Right cardiac atrium (tissue), 5 donors: ENCODE results near the gene DGKG. TPM values are rescaled to one million over a fixed set of nuclear protein-coding genes. Genes with fewer than 3 reads are reported as not detected.

Experiments
- ATAC-seq, 2 donors: fragments of 200-7000 bp; cut with Tn5 transposase; one replicate each; pipeline versions ENCODE4 v1.8.0 to v1.9.1; 2020; ENCODE audit warnings: moderate library complexity in 2 of 2, mild to moderate bottlenecking in 1 of 2
- DNase-seq, 3 donors: peaks; one replicate each; pipeline ENCODE4 v3.0.0-alpha.2; 2020
- H3K27ac ChIP-seq: one replicate; pipeline ENCODE4 v1.5.1; 2013; ENCODE audit warnings: mild to moderate bottlenecking, low read length, control low read depth, moderate library complexity
- H3K27me3 ChIP-seq: one replicate; pipeline ENCODE4 v1.6.1; 2013; ENCODE audit not compliant: control insufficient read depth, insufficient read depth
- H3K4me1 ChIP-seq: one replicate; pipeline ENCODE4 v1.6.1; 2013; ENCODE audit warnings: low read length; ENCODE audit not compliant: control insufficient read depth, insufficient read depth
- H3K4me3 ChIP-seq: one replicate; pipeline ENCODE4 v1.5.1; 2013; ENCODE audit warnings: low read length, control low read depth
- H3K9me3 ChIP-seq: one replicate; pipeline ENCODE4 v1.6.1; 2013; ENCODE audit warnings: low read length; ENCODE audit not compliant: control insufficient read depth
- WGBS: extraction: QIAGEN DNeasy Blood & Tissue Kit; methylation state at CpG from one replicate; pipeline ENCODE4 v1.1.7; 2013; 5-methylcytosine and 5-hydroxymethylcytosine counted together
- intact Hi-C, 4 donors: fragments of 100-400 bp; cut with DNase I; formaldehyde crosslinking; loops; one replicate each; pipeline versions ENCODE4 v1.11.0 to v1.14.0; 2022 to 2023
- polyA plus RNA-seq: library from polyadenylated mRNA; stranded (reverse); fragments of 200-250 nt; gene quantifications from one replicate; pipeline ENCODE4 v1.2.3, GENCODE V29; 2013
- total RNA-seq, 4 donors: library from RNA; stranded (reverse); fragmentation: NEBNext Ultra II Directional; extraction: Animal tissue kit (Norgen Biotek cat#: 25700); gene quantifications; one replicate each; pipeline ENCODE4 v1.2.1, GENCODE V29; 2021
- donor health status: healthy with polysubstance abuse.
- donor health status: DM: no; HTN: yes; CAD: no.
- donor health status: DM: no; HTN: no; CAD: no.
- donor health status: DM: no; HTN: yes; CAD: no; lungs with severe emphysema.
- donor health status: DM: yes; HTN: yes; CAD: no.

DGKG gene
- total and polyA plus RNA-seq, 5 donors: 4.5 to 23.6 (median 16.2) TPM

DNA sequence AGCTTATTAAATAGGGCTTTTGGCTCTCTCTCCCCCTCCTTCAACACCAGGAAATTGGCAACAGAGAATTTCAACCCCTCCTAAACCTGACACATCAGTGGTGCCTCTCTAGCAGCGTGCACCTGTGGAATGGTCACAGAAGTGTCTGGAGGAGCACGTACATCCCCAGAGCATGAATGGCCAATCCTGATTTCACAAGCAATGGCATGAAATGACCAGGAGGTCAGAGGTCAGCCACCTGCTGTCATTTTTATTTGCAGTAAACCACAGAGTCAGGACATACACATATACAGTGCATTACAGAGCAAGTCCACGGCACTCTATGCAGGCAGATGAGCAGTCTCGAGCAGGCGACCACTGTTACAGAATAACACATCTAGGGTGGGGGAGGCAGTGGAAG, 228.1 kb downstream of the DGKG start:
- intact Hi-C loops: no loop called here
- H3K27me3 ChIP-seq: no peaks in the 10 kb centered on the region
- H3K4me3 ChIP-seq: no peak overlapping the region
- no peak for ATAC-seq
- DNase-seq: no peak
- no peaks in the 10 kb centered on the region for H3K4me1 ChIP-seq
- 86% methylated on average over 5 of the region's 5 CpGs for WGBS
- H3K9me3 ChIP-seq: no peaks in the 10 kb centered on the region
- H3K27ac ChIP-seq: no peak overlapping the region

GRCh38 chr3:186132487-186132886, 229.5 kb downstream of the DGKG start:
- Histone ChIP-seq H3K4me3 (no peak overlapping the region), H3K27me3 (no peaks in the 10 kb centered on the region), H3K4me1 (no peaks in the 10 kb centered on the region), H3K27ac (no peak overlapping the region), H3K9me3 (no peaks in the 10 kb centered on the region)
- peak in 1 of 2 donors; percentile 43 for ATAC-seq
- intact Hi-C loops: no loop called here
- DNase-seq: no peak
- 85% methylated on average over 2 of the region's 2 CpGs for WGBS

- ATAC-seq (no peak), DNase-seq (no peak)
- no peaks in the 10 kb centered on the region for H3K27me3 ChIP-seq
- intact Hi-C loops: no loop called here
- H3K27ac ChIP-seq: no peak overlapping the region
- H3K4me3 ChIP-seq: no peak overlapping the region
- H3K4me1 ChIP-seq: no peaks in the 10 kb centered on the region
- H3K9me3 ChIP-seq: no peaks in the 10 kb centered on the region
- WGBS: 84% methylated on average over 4 of the region's 4 CpGs
These were observed 232.8 kb downstream of the DGKG start for GRCh38 chr3:186129206-186129605.

- no peaks in the 10 kb centered on the region for H3K4me1 ChIP-seq
- WGBS: 80% methylated on average over 8 of the region's 8 CpGs
- no peaks in the 10 kb centered on the region for H3K27me3 ChIP-seq
- H3K4me3 ChIP-seq: no peak overlapping the region
- DNase-seq (no peak), ATAC-seq (no peak)
- H3K9me3 ChIP-seq: no peaks in the 10 kb centered on the region
- no peak overlapping the region for H3K27ac ChIP-seq
- intact Hi-C loops: no loop called here
These were observed 233.9 kb downstream of the DGKG start for GRCh38 chr3:186128158-186128557.

- H3K27me3 ChIP-seq: no peaks in the 10 kb centered on the region
- DNase-seq (no peak), ATAC-seq (no peak)
- H3K9me3 ChIP-seq: no peaks in the 10 kb centered on the region
- intact Hi-C loops: no loop called here
- no peak overlapping the region for H3K4me3 ChIP-seq
- H3K4me1 ChIP-seq: no peaks in the 10 kb centered on the region
- no peak overlapping the region for H3K27ac ChIP-seq
- WGBS: 89% methylated on average over 7 of the region's 7 CpGs
These were observed 234.6 kb downstream of the DGKG start for GRCh38 chr3:186127463-186127862.

- DNase-seq: no peak
- Histone ChIP-seq H3K9me3 (no peaks in the 10 kb centered on the region), H3K27ac (no peak overlapping the region), H3K4me1 (no peaks in the 10 kb centered on the region), H3K4me3 (no peak overlapping the region), H3K27me3 (no peaks in the 10 kb centered on the region)
- intact Hi-C loops: no loop called here
- no peak for ATAC-seq
- WGBS: 98% methylated on average over 2 of the region's 2 CpGs
These were observed 236.9 kb downstream of the DGKG start for GRCh38 chr3:186125118-186125517.

GRCh38 chr3:186124592-186124991, 237.4 kb downstream of the DGKG start:
- Histone ChIP-seq H3K9me3 (no peaks in the 10 kb centered on the region), H3K27ac (no peak overlapping the region), H3K4me1 (no peaks in the 10 kb centered on the region), H3K27me3 (no peaks in the 10 kb centered on the region), H3K4me3 (no peak overlapping the region)
- 77% methylated on average over 5 of the region's 5 CpGs for whole genome bisulfite sequencing
- DNase-seq: no peak
- intact Hi-C loops: no loop called here
- ATAC-seq: no peak

GRCh38 chr3:186123012-186123411, 239.0 kb downstream of the DGKG start:
- Histone ChIP-seq H3K27ac (no peak overlapping the region), H3K4me1 (no peaks in the 10 kb centered on the region), H3K9me3 (no peaks in the 10 kb centered on the region), H3K27me3 (no peaks in the 10 kb centered on the region), H3K4me3 (no peak overlapping the region)
- ATAC-seq (no peak), DNase-seq (no peak)
- 67% methylated on average over 5 of the region's 5 CpGs for WGBS
- intact Hi-C loops: no loop called here

GRCh38 chr3:186121968-186122367, 240.1 kb downstream of the DGKG start:
- Histone ChIP-seq H3K27ac (no peak overlapping the region), H3K9me3 (no peaks in the 10 kb centered on the region), H3K4me3 (no peak overlapping the region), H3K27me3 (no peaks in the 10 kb centered on the region), H3K4me1 (no peaks in the 10 kb centered on the region)
- DNase-seq (no peak), ATAC-seq (peak; percentile 20 to 36)
- intact Hi-C loops: no loop called here
- WGBS: 16% methylated on average over 2 of the region's 2 CpGs

- Histone ChIP-seq H3K4me3 (no peak overlapping the region), H3K27me3 (no peaks in the 10 kb centered on the region), H3K9me3 (no peaks in the 10 kb centered on the region), H3K4me1 (no peaks in the 10 kb centered on the region), H3K27ac (no peak overlapping the region)
- no peak for ATAC-seq
- WGBS: 50% methylated on average over 6 of the region's 6 CpGs
- intact Hi-C loops: no loop called here
- DNase-seq: no peak
These were observed 240.8 kb downstream of the DGKG start for GRCh38 chr3:186121278-186121677.

DNA sequence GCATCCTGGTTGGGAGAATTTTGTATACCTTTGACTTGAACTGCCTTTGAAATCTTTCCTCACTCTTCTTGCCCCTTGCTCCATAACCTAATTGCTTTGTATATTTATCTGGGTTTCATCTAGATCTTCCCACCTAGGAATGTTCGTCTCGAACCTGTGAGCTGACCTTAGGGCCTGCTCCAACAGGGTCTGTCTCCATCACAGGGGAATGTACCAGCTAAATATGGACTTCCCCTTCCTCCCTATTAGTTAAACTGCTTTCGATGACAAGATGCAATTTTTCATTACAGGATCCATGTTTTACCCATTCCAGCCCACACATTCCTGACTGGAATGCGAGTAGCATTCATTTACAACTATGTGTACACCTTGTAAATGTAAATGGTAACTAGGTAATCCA, 242.5 kb downstream of the DGKG start:
- Histone ChIP-seq H3K4me1 (no peaks in the 10 kb centered on the region), H3K4me3 (no peak overlapping the region), H3K27ac (no peak overlapping the region), H3K27me3 (no peaks in the 10 kb centered on the region), H3K9me3 (no peaks in the 10 kb centered on the region)
- no peak for ATAC-seq
- intact Hi-C loops: no loop called here
- 75% methylated on average over 4 of the region's 4 CpGs for WGBS
- no peak for DNase-seq

- Histone ChIP-seq H3K4me3 (no peak overlapping the region), H3K4me1 (no peaks in the 10 kb centered on the region), H3K27ac (no peak overlapping the region), H3K9me3 (no peaks in the 10 kb centered on the region), H3K27me3 (no peaks in the 10 kb centered on the region)
- no peak for ATAC-seq
- DNase-seq: no peak
- intact Hi-C loops: no loop called here
- 92% methylated on average over 5 of the region's 5 CpGs for WGBS
These were observed 243.3 kb downstream of the DGKG start for GRCh38 chr3:186118692-186119091.
